MM.1S (cell line): ENCODE data around the gene MPPED1.

Source experiments
- DNase-seq: peaks from one replicate; pipeline ENCODE4 v3.0.0-alpha.2; 2015
- H2AFZ ChIP-seq: fragments of 300-600 bp; sonication (generic); 2 replicates; pipeline ENCODE4 v1.6.0; 2016; ENCODE audit warnings: antibody characterized with exemption, low read length
- H3F3A ChIP-seq: fragments of 300-600 bp; sonication (generic); 2 replicates; pipeline ENCODE4 v1.6.1; 2016; ENCODE audit warnings: mild to moderate bottlenecking, antibody characterized with exemption, low read length, moderate library complexity, mixed read lengths; ENCODE audit not compliant: insufficient read depth
- H3K27ac ChIP-seq: fragments of 300-600 bp; sonication (generic); 2 replicates; pipeline ENCODE4 v1.5.1; 2016; ENCODE audit warnings: mild to moderate bottlenecking, low read length
- H3K27me3 ChIP-seq: fragments of 300-600 bp; sonication (generic); replicated peaks from 2 replicates; pipeline ENCODE4 v1.6.0; 2016; ENCODE audit warnings: low read length; ENCODE audit not compliant: insufficient read depth
- H3K36me3 ChIP-seq: fragments of 300-600 bp; sonication (generic); replicated peaks from 2 replicates; pipeline ENCODE4 v1.6.1; 2016; ENCODE audit warnings: mild to moderate bottlenecking, low read length, mixed read lengths; ENCODE audit not compliant: insufficient read depth
- H3K4me1 ChIP-seq: fragments of 300-600 bp; sonication (generic); 2 replicates; pipeline ENCODE4 v1.6.1; 2016; ENCODE audit warnings: low read length, mixed read lengths
- H3K4me2 ChIP-seq: fragments of 300-600 bp; sonication (generic); 2 replicates; pipeline ENCODE4 v1.6.0; 2016; ENCODE audit warnings: low read depth, low read length
- H3K4me3 ChIP-seq: fragments of 300-600 bp; sonication (generic); 2 replicates; pipeline ENCODE4 v1.5.1; 2016; ENCODE audit warnings: low read length, mixed read lengths
- H3K79me2 ChIP-seq: fragments of 300-600 bp; sonication (generic); 2 replicates; pipeline ENCODE4 v1.6.1; 2016; ENCODE audit warnings: mixed run types, low read length, mixed read lengths
- H3K9ac ChIP-seq: fragments of 300-600 bp; sonication (generic); 2 replicates; pipeline ENCODE4 v1.6.1; 2016; ENCODE audit warnings: low read length, mixed read lengths
- H3K9me2 ChIP-seq: fragments of 300-600 bp; sonication (generic); replicated peaks from 2 replicates; pipeline ENCODE4 v1.6.1; 2016; ENCODE audit warnings: mild to moderate bottlenecking, low read length, mixed read lengths; ENCODE audit not compliant: insufficient read depth
- H3K9me3 ChIP-seq: fragments of 300-600 bp; sonication (generic); replicated peaks from 2 replicates; pipeline ENCODE4 v1.6.1; 2016; ENCODE audit warnings: mild to moderate bottlenecking, low read length, mixed read lengths; ENCODE audit not compliant: insufficient read depth
- H4K20me1 ChIP-seq: fragments of 300-600 bp; sonication (generic); 2 replicates; pipeline ENCODE4 v1.6.1; 2016; ENCODE audit warnings: mild to moderate bottlenecking, low read length, moderate library complexity, mixed read lengths; ENCODE audit not compliant: insufficient read depth
- CTCF ChIP-seq: fragments of 300-600 bp; sonication (generic); IDR thresholded peaks from 2 replicates; pipeline ENCODE4 v1.5.1; 2016; ENCODE audit warnings: antibody characterized with exemption, low read length, mixed read lengths
- EZH2 ChIP-seq: fragments of 300-600 bp; sonication (generic); optimal IDR thresholded peaks from 2 replicates; pipeline ENCODE3; 2017; ENCODE audit warnings: low read depth, mild to moderate bottlenecking, antibody characterized with exemption, low read length, mixed read lengths
- EZH2phosphoT487 ChIP-seq: fragments of 300-600 bp; sonication (generic); IDR thresholded peaks from 2 replicates; pipeline ENCODE4 v1.6.1; 2018; ENCODE audit warnings: antibody characterized with exemption, low read length

Gene MPPED1

GRCh38 chr22:43423046-43423445 is 11.2 kb downstream of the MPPED1 start:
- Histone ChIP-seq H3K27ac (no peak overlapping the region), H3K4me2 (no peak overlapping the region), H3K4me1 (no peaks in the 10 kb centered on the region), H4K20me1 (no peaks in the 10 kb centered on the region), H3K9ac (no peak overlapping the region), H3K4me3 (no peak overlapping the region), H2AFZ (no peak overlapping the region), H3K9me2 (no peaks in the 10 kb centered on the region), H3K9me3 (no peaks in the 10 kb centered on the region), H3K27me3 (peaks cover 99% of the 10 kb centered on the region), H3F3A (no peaks in the 10 kb centered on the region), H3K79me2 (no peaks in the 10 kb centered on the region), H3K36me3 (no peaks in the 10 kb centered on the region)
- TF ChIP-seq CTCF (no peak), EZH2phosphoT487 (no peak), EZH2 (no peak)
- DNase-seq: no peak

- peaks cover 99% of the 10 kb centered on the region for H3K27me3 ChIP-seq
- no peaks in the 10 kb centered on the region for H3K9me3 ChIP-seq
- H3K4me2 ChIP-seq: no peak overlapping the region
- H3K4me1 ChIP-seq: no peaks in the 10 kb centered on the region
- no peak overlapping the region for H3K4me3 ChIP-seq
- no peak overlapping the region for H2AFZ ChIP-seq
- no peaks in the 10 kb centered on the region for H3F3A ChIP-seq
- no peaks in the 10 kb centered on the region for H3K36me3 ChIP-seq
- no peak overlapping the region for H3K27ac ChIP-seq
- H3K79me2 ChIP-seq: no peaks in the 10 kb centered on the region
- no peaks in the 10 kb centered on the region for H4K20me1 ChIP-seq
- H3K9me2 ChIP-seq: no peaks in the 10 kb centered on the region
- no peak for TF ChIP-seq EZH2
- no peak for TF ChIP-seq CTCF
- TF ChIP-seq EZH2phosphoT487: no peak
- H3K9ac ChIP-seq: no peak overlapping the region
- no peak for DNase-seq
Measured at GRCh38 chr22:43424201-43424600, 12.4 kb downstream of the MPPED1 start.

- no peak for DNase-seq
- no peaks in the 10 kb centered on the region for H3K4me1 ChIP-seq
- no peak overlapping the region for H3K4me3 ChIP-seq
- no peaks in the 10 kb centered on the region for H3F3A ChIP-seq
- no peaks in the 10 kb centered on the region for H3K79me2 ChIP-seq
- no peak overlapping the region for H2AFZ ChIP-seq
- H3K9me3 ChIP-seq: no peaks in the 10 kb centered on the region
- no peaks in the 10 kb centered on the region for H3K36me3 ChIP-seq
- H3K9me2 ChIP-seq: no peaks in the 10 kb centered on the region
- H3K27ac ChIP-seq: no peak overlapping the region
- no peak overlapping the region for H3K4me2 ChIP-seq
- TF ChIP-seq EZH2phosphoT487 (no peak), CTCF (no peak), EZH2 (no peak)
- H4K20me1 ChIP-seq: no peaks in the 10 kb centered on the region
- no peak overlapping the region for H3K9ac ChIP-seq
- peaks cover 99% of the 10 kb centered on the region for H3K27me3 ChIP-seq
Measured at GRCh38 chr22:43424666-43425630, 13.1 kb downstream of the MPPED1 start.
